GM18907 (cell line): Measurements from ENCODE around the gene FOXP4.

Experiments
- ATAC-seq: cut with Tn5 transposase; IDR thresholded peaks from one replicate; pipeline ENCODE4 v1.9.1; 2021; ENCODE audit warnings: mild to moderate bottlenecking, moderate library complexity; ENCODE audit not compliant: unreplicated experiment

FOXP4 gene

GRCh38 chr6:41561931-41562911 is 16.0 kb downstream of the FOXP4 start:
- no peak for ATAC-seq

DNA sequence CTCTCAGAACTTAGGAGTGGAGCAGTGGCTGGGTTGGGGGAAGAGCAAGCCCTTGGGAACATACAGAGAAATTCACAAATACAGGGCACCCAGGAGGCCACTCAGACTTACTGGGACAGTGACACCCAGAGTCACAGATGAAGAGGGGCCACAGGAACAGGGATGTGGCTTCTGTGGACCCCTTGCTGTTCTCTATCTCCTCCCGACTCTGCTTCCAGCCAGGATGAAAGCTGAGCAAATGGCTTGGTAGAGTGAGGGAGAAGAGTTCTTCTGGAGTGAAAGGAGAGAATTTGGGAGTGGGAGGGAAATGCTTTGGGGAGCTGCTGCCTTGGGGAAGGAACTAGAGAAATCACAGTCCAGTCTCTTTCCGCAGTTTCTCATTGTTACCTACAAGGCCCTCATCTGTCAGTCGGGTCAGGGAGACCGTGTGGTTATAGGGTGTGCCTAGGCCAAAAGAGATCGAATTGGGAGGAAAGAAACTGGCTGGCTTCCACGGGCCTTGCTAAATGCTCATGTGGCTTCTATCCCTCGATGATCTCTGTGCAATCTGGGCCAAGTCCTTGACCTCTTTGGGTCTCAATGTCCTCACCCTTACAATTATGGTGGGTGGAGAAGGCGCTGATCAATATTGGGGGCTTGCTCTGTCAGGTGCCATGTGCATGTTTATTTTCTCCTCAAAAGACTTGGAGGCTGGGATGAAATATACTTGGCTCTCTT is 17.0 kb downstream of the FOXP4 start:
- no peak for ATAC-seq

- ATAC-seq, result no peak
Observed at GRCh38 chr6:41564448-41565142, 18.4 kb downstream of the FOXP4 start.

- ATAC-seq, result no peak
Observed at GRCh38 chr6:41565701-41566100, 19.5 kb downstream of the FOXP4 start.

- no peak for ATAC-seq
Observed at GRCh38 chr6:41566961-41567360, 20.8 kb downstream of the FOXP4 start.

DNA sequence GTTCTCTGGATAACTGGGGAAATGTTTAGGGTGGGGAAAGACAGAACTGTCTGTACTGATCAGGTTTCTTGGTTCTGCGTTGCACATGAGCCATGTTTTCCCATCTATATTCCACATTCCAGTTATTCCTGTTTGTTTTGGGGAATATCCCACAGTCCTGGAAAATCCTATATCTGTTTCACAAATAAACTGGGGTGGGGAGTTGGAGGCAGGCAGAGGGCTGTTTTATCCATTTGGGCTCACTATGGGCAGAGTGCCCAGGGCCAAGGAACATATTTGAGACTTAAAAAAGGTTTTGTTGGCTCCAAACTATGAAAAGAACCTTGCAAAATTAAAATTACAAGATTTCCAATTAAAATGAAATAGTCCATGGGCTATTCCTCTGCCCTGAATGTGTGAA is 21.5 kb downstream of the FOXP4 start:
- ATAC-seq, result no peak

DNA sequence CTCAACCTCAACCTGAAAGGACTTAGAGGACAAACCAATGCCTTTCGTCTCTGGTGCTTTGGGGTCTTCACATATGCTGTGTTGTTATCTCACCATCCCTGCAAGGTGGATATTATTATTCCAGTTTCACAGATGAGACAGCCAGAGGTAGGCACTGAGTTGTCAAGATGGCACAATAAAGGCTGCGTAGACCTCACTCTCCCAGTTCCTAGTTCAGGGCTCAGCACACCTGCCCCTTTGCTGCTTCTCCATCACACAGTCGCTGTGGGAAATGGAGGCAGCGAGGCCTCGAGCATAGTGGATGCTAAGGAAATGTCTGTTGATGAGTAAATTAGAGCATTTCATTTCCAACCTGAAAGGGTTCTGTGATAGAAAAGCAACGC is 22.0 kb downstream of the FOXP4 start:
- ATAC-seq, result no peak

DNA sequence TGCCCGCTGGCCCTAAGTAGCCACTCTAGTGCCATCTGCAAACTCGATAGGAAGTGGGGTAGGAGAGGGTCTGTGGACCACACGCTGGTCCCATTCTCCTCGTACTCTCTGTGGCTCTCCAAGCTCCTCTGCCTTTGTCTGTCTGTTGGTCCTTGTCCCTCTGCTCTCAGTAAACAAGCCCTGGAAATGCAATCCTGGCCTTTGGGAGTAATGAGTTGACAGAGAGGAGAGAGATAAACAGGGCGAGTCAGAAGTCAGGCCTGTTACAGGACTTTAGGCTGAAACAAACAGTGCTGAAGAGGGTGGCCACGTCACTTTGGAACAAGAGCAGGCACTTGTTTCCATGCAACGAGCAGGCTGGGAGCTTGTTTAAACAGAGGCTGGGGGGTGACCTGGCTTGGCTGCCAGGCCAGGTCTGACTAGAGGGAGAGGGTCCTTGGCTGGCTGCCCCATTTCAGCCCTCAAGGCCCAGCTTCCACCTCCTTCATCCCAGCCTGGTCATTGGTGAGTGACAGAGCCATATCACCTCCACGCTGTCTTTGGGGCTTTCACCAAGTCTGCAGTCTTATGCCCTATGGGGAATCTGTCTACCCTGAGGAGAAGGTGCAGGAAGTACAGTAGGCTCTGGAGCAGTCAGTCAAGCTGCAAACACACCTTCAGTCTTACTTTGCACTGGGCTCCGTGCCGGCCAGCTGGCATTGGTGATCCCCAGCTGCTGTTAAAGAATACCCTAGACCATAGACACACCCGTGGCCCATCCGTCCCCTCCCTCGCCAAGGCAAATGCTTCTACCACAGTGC is 22.6 kb downstream of the FOXP4 start:
- no peak for ATAC-seq

GRCh38 chr6:41570259-41570615 is 24.1 kb downstream of the FOXP4 start:
- ATAC-seq, result no peak

DNA sequence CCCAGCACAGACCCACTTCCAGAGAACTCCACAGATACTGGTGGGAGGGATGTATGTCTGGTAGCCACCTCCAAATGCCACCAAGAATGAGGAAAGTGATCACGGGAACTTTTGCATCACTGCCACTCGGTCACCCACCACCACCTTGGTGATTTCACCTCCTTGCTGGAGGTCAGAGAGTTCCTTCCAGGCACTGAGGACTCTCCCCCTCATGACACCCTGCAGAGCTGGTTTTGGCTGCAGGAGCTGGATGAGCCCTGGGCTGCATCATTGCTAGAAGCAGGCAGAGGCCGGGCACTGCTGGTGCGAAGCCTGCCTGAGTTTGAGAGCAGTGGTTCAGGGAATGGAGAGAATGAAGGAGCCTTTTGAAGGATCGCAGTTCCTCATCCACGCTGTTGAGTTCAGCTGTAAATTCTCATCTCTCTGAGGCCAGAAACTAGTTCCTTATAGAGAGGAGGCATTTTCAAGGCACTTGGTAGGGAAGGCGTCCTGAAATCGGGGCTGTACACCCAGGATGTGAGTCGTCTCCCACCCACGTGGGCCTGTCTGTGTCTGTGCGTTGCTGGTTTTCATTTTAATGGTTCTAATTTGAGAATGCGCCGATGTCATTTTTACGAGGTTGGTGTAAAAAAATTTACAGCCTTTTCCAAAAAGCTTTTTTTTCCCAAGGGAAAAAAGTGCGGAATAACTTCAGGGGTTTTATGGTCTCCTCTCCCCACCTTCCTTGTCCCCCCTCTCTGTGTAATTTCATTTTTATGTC is 25.0 kb downstream of the FOXP4 start:
- no peak for ATAC-seq

- no peak for ATAC-seq
Observed at GRCh38 chr6:41572613-41573012, 26.4 kb downstream of the FOXP4 start.

DNA sequence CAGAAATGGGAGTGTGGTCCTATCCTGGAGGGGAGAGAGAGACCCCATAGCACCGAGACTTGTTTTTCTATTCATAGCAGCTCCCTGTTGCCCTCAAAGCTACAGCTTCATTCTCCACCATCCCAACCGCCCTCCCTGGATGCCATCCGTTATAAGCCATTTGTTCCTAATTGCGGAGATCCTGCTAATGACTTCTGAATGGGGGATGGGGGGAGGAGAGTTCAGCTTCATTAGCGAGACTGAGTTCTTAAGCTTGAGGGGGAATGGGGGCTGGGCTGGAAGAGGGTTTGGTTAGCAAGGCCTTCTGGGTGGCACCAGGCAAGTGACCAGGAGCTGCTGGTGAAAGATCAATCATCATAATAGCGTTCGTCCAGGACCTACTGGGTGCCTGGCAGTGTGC is 27.1 kb downstream of the FOXP4 start:
- ATAC-seq, result no peak

DNA sequence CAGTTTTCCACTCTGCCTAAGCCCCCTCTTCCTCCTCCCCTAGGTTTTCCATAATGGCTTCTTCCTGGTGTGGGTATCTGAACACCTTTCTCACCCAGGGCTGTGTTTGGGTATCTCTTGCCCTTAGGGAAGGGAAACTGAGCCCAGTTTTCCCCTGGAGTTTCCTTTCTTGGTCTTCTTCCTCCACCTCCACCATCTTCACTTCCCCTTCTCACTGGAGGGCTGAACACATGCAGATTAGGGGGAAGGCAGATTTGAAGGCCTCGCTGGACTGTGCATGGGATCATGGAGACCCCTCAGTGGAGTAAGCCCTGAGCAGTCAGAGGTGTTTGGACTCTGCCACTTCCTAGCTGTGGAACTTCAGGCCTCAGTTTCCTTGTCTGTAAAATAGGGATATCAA is 27.8 kb downstream of the FOXP4 start:
- no peak for ATAC-seq

GRCh38 chr6:41575598-41575997 is 29.4 kb downstream of the FOXP4 start:
- no peak for ATAC-seq

DNA sequence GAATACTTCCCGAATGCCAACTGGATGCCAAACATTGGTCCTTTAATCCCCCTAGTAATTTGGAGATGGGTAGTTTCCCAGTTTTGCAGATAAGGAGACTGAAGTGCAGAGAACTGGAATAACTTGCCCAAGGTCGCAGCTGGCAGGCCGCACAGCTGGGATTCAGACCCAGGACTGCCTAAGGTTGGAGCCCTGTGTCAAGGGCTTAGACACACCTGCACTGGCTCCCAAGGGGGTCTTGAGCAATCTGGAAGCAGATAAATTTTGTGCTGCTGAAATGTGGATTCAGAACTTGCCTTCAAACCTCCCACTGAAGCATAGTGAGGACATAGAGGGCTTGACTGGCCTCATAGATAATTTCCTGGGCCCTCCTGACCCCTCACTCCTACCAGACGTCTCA is 30.5 kb downstream of the FOXP4 start:
- no peak for ATAC-seq

DNA sequence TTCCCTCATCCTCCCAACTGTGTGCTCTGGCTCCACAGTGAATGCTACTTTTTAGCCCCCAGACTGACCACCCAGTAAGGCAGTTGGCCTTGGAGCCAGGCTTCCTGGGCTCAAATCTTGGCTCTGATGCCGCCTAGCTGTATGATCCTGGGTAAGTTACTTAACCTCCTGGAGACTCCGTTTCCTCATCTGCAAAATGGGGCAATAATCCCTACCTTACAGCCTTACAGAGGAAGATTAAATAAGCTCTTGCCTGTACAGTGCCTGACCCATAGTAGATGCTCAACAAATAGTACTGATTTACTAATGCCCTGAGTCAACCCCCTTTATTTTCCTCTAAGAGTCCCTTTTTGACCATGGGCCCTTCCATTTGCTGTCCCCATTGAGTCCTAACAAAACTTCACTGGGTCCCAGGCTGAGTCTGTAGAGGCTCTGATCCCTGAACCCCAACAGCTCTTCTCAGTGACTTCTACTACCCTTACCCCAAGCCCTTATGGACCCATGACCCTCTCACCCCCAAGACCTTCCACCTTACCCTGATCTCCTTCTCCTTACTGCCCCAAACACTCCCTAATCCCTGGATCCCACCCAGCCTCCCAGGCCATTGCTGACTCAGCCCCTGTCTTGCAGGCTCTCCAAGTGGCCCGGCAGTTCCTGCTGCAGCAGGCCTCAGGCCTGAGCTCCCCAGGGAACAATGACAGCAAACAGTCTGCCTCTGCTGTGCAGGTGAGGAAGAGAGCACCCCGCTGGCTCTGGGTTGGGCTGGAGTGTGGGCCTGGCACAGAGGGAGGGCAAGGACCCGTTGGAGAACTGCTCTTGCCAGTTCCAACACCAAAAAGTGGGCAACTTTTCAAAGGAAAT is 31.4 kb downstream of the FOXP4 start:
- ATAC-seq, result no peak

GRCh38 chr6:41578217-41579087 is 32.3 kb downstream of the FOXP4 start:
- no peak for ATAC-seq

- no peak for ATAC-seq
Observed at GRCh38 chr6:41579088-41579610, 33.0 kb downstream of the FOXP4 start.
